ELF-1 (cell line): Measurements from ENCODE around the gene SBSN.

Experiments used
- DNase-seq: peaks from one replicate; pipeline ENCODE4 v3.0.0-alpha.2; 2016; ENCODE audit warnings: low read depth, low spot score

Gene SBSN

GRCh38 chr19:35509018-35509652, 19.0 kb downstream of the SBSN start:
- peak; percentile 73 for DNase-seq

- no peak for DNase-seq
Measured at GRCh38 chr19:35508129-35508528, 20.0 kb downstream of the SBSN start.

GRCh38 chr19:35507561-35507960, 20.6 kb downstream of the SBSN start:
- DNase-seq = no peak

- DNase-seq = no peak
Measured at GRCh38 chr19:35506011-35506410, 22.1 kb downstream of the SBSN start.

- no peak for DNase-seq
Measured at GRCh38 chr19:35502751-35503150, 25.4 kb downstream of the SBSN start.

GRCh38 chr19:35501684-35502083, 26.4 kb downstream of the SBSN start:
- DNase-seq = peak; percentile 14

- DNase-seq = no peak
Measured at GRCh38 chr19:35500611-35501010, 27.5 kb downstream of the SBSN start.

- DNase-seq = no peak
Measured at GRCh38 chr19:35498984-35499527, 29.1 kb downstream of the SBSN start.

GRCh38 chr19:35498220-35498619, 29.9 kb downstream of the SBSN start:
- DNase-seq = no peak

GRCh38 chr19:35497406-35497805, 30.7 kb downstream of the SBSN start:
- no peak for DNase-seq

GRCh38 chr19:35495107-35496064, 32.7 kb downstream of the SBSN start:
- DNase-seq = peak; percentile 83

- DNase-seq = no peak
Measured at GRCh38 chr19:35493971-35494370, 34.1 kb downstream of the SBSN start.

GRCh38 chr19:35491836-35492360, 36.2 kb downstream of the SBSN start:
- DNase-seq = no peak

- DNase-seq = no peak
Measured at GRCh38 chr19:35490364-35490763, 37.7 kb downstream of the SBSN start, which contains the start of gene KRTDAP. Gene KRTDAP, minus strand, starts transcription at chr19:35490464. Its CDS starts 22 bp downstream, at chr19:35490442.

- no peak for DNase-seq
Measured at GRCh38 chr19:35488677-35489076, 39.4 kb downstream of the SBSN start.

GRCh38 chr19:35487656-35488182, 40.4 kb downstream of the SBSN start:
- DNase-seq = no peak

GRCh38 chr19:35486268-35486708, 41.8 kb downstream of the SBSN start:
- no peak for DNase-seq

- DNase-seq = no peak
Measured at GRCh38 chr19:35484252-35485036, 43.7 kb downstream of the SBSN start.

GRCh38 chr19:35483089-35483488, 45.0 kb downstream of the SBSN start:
- DNase-seq = no peak

- DNase-seq = peak; percentile 38
Measured at GRCh38 chr19:35478794-35479677, 49.1 kb downstream of the SBSN start.
